HepG2 (cell line): ENCODE data around the gene WNT7A. TPM values are rescaled to one million over a fixed set of nuclear protein-coding genes. Genes with fewer than 3 reads are reported as not detected.
A peak's percentile ranks its signal among the peaks of the same experiment; 100 is the strongest.

Source experiments
- ATAC-seq: fragments of 200-7000 bp; cut with Tn5 transposase; 3 replicates; pipeline ENCODE4 v1.9.1; 2020; ENCODE audit warnings: mild to moderate bottlenecking, moderate library complexity
- BruUV-seq: library from RNA; stranded (reverse); fragments of 400-500 nt; replicated peaks from 2 replicates; lab custom pipeline; 2021; lab: Mats Ljungman, UMichigan
- CTCF ChIA-PET: fragments of 300-600 bp; formaldehyde crosslinking; extraction: SDS; loops from one replicate; lab custom pipeline; 2021; ENCODE audit warnings: low total read pairs, inconsistent platforms, low intra/inter-chr PET ratio; lab: Yijun Ruan, JAX
- POLR2A ChIA-PET: fragments of 350-600 bp; sonication (Branson Sonifier 250); formaldehyde crosslinking; loops from one replicate; lab custom pipeline; 2020; ENCODE audit warnings: antibody characterized with exemption, inconsistent platforms; lab: Yijun Ruan, JAX
- DNase-seq: peaks from one replicate; pipeline ENCODE4 v3.0.0-alpha.2; 2015; ENCODE audit warnings: low spot score
- FAIRE-seq: peaks from 3 replicates; lab custom pipeline; 2011; peaks lifted over from hg19 to GRCh38; lab: Jason Lieb, UNC
- H2AFZ ChIP-seq: one replicate; pipeline ENCODE4 v1.6.1; 2011; ENCODE audit warnings: low read length, inconsistent platforms
- H3K27ac ChIP-seq: fragments of 300-600 bp; 3 replicates; pipeline ENCODE4 v1.8.0; 2011; ENCODE audit warnings: mixed run types, mild to moderate bottlenecking, mixed read lengths, low read length, inconsistent platforms; ENCODE audit not compliant: insufficient read depth; ENCODE audit errors: extremely low read length
- H3K27me3 ChIP-seq, 2 experiments: fragments of 200-600 bp in 1 of 2; 2 replicates in 1 of 2; 3 replicates in 1 of 2; pipeline versions ENCODE4 v1.6.0 to v1.8.0; 2011; ENCODE audit warnings: low read length in 2 of 2, mild to moderate bottlenecking in 2 of 2, moderate library complexity in 2 of 2, inconsistent platforms in 1 of 2; ENCODE audit not compliant: insufficient read depth in 2 of 2, control insufficient read depth in 1 of 2
- H3K36me3 ChIP-seq, 2 experiments: fragments of 200-600 bp in 1 of 2; replicated peaks in 1 of 2; 2 replicates in 1 of 2; 3 replicates in 1 of 2; pipeline versions ENCODE4 v1.5.1 to v1.8.0; 2011; ENCODE audit warnings: low read length in 2 of 2, inconsistent platforms in 1 of 2; ENCODE audit not compliant: insufficient read depth in 2 of 2, control insufficient read depth in 1 of 2
- H3K4me1 ChIP-seq: 2 replicates; pipeline ENCODE4 v1.5.1; 2012; ENCODE audit warnings: low read length, inconsistent platforms; ENCODE audit not compliant: insufficient read depth
- H3K4me2 ChIP-seq: 2 replicates; pipeline ENCODE4 v1.6.0; 2011; ENCODE audit warnings: low read depth, low read length, inconsistent platforms
- H3K4me3 ChIP-seq, 3 experiments: fragments of 200-600 bp in 1 of 3; sonication (generic), shearing (Covaris generic) in 1 of 3; replicated peaks in 1 of 3; 2 replicates each; pipeline ENCODE4 v1.5.1; 2011 to 2016; ENCODE audit warnings: low read length in 3 of 3, inconsistent platforms in 2 of 3, low read depth in 2 of 3, mild to moderate bottlenecking in 2 of 3, control low read depth in 1 of 3, mixed read lengths in 1 of 3; ENCODE audit not compliant: insufficient read depth in 1 of 3
- H3K79me2 ChIP-seq: one replicate; pipeline ENCODE4 v1.6.1; 2011; ENCODE audit warnings: low read length, inconsistent platforms; ENCODE audit not compliant: insufficient read depth
- H3K9ac ChIP-seq: 2 replicates; pipeline ENCODE4 v1.6.0; 2011; ENCODE audit warnings: mild to moderate bottlenecking, low read depth, low read length, inconsistent platforms; ENCODE audit not compliant: insufficient read depth
- H3K9me3 ChIP-seq: 2 replicates; pipeline ENCODE4 v1.5.1; 2012; ENCODE audit warnings: mild to moderate bottlenecking, low read length
- H4K20me1 ChIP-seq: 2 replicates; pipeline ENCODE4 v1.6.0; 2011; ENCODE audit warnings: inconsistent platforms, mild to moderate bottlenecking, low read length, moderate library complexity; ENCODE audit not compliant: insufficient read depth
- MAFF ChIP-seq: IDR thresholded peaks from 2 replicates; pipeline ENCODE4 v1.6.1; 2011; ENCODE audit warnings: low read depth, low read length, improper control_type of control experiment
- MAFK ChIP-seq, 2 experiments: IDR thresholded peaks in 1 of 2; conservative IDR thresholded peaks in 1 of 2; 2 replicates each; pipeline ENCODE4 v1.6.1; 2011; ENCODE audit warnings: improper control_type of control experiment in 2 of 2, low read length in 2 of 2
- PHF20 ChIP-seq: sonication (generic); formaldehyde crosslinking; IDR thresholded peaks from 2 replicates; pipeline ENCODE4 v1.5.0; 2020; ENCODE audit warnings: mild to moderate bottlenecking, missing genetic modification reagents
- PRPF4 ChIP-seq: fragments of 200-400 bp; formaldehyde crosslinking; IDR thresholded peaks from 2 replicates; pipeline ENCODE4 v1.6.1; 2016; ENCODE audit warnings: low read length, low read depth; ENCODE audit not compliant: poor library complexity, severe bottlenecking
- TEAD2 ChIP-seq: sonication (generic); formaldehyde crosslinking; IDR thresholded peaks from 2 replicates; pipeline ENCODE4 v1.9.0; 2021; ENCODE audit warnings: missing genetic modification reagents
- ZNF180 ChIP-seq: sonication (generic); formaldehyde crosslinking; IDR thresholded peaks from 2 replicates; pipeline ENCODE4 v1.4.0; 2020; ENCODE audit warnings: low read depth, missing genetic modification reagents, borderline replicate concordance
- ZNF207 ChIP-seq: fragments of 450-650 bp; IDR thresholded peaks from 2 replicates; pipeline ENCODE4 v1.6.1; 2016; ENCODE audit warnings: antibody characterized with exemption, borderline replicate concordance
- ZNF546 ChIP-seq: sonication (generic); formaldehyde crosslinking; conservative IDR thresholded peaks from 2 replicates; pipeline ENCODE4 v1.8.1; 2023; ENCODE audit warnings: mild to moderate bottlenecking, missing genetic modification reagents
- ZNF749 ChIP-seq: sonication (generic); formaldehyde crosslinking; IDR thresholded peaks from 2 replicates; pipeline ENCODE4 v1.8.0; 2022; ENCODE audit warnings: mild to moderate bottlenecking, missing genetic modification reagents, moderate library complexity, borderline replicate concordance
- WGBS: methylation state at CpG from one replicate; pipeline ENCODE4 v1.1.6; 2017; ENCODE audit warnings: low lambda C conversion rate; 5-methylcytosine and 5-hydroxymethylcytosine counted together
- in situ Hi-C: cut with HindIII; loops from 2 replicates; pipeline ENCODE4 v1.10.0; 2017; ENCODE audit warnings: low pct_unique_long_range_greater_than_20kb; ENCODE audit not compliant: extremely low pct_ligation_motif_present
- intact Hi-C: fragments of 100-400 bp; cut with micrococcal nuclease; formaldehyde crosslinking; loops from one replicate; pipeline ENCODE4 v1.10.0; 2022; ENCODE audit not compliant: unreplicated experiment
- polyA plus RNA-seq, 8 experiments: library from polyadenylated mRNA; depleted of rRNA in 3 of 8; stranded (reverse) in 7 of 8; unstranded in 1 of 8; fragments of >200 nt; fragmentation: Illumina TruSeq in 4 of 8; extraction: Trizol in 4 of 8; gene quantifications; 2 replicates each; pipeline versions ENCODE4 v1.2.1 to v1.2.3, GENCODE V29; 2011 to 2016; ENCODE audit warnings: low read depth in 4 of 8, missing spikeins in 1 of 8, mixed read lengths in 1 of 8; ENCODE audit not compliant: insufficient read depth in 1 of 8
- total RNA-seq, 5 experiments: library from RNA; depleted of rRNA; stranded (reverse); fragments of >200 nt; fragmentation: Illumina TruSeq; extraction: Trizol; gene quantifications; 2 replicates each; pipeline ENCODE4 v1.2.3, GENCODE V29; 2016; ENCODE audit warnings: low read depth in 1 of 5
- TF ChIP-seq, protein P1 (sequence below): sonication (generic); formaldehyde crosslinking; IDR thresholded peaks from 2 replicates; pipeline ENCODE4 v1.4.0; 2020; ENCODE audit warnings: missing genetic modification reagents
- TF ChIP-seq, protein P2 (sequence below): sonication (generic); formaldehyde crosslinking; IDR thresholded peaks from 2 replicates; pipeline ENCODE4 v1.8.0; 2022; ENCODE audit warnings: mild to moderate bottlenecking, missing genetic modification reagents

Gene WNT7A
- total and polyA plus RNA-seq, 2 of the 13 experiments (the other 11 are each of a cell fraction or from before 2014, with no cell fraction given) = not detected

DNA sequence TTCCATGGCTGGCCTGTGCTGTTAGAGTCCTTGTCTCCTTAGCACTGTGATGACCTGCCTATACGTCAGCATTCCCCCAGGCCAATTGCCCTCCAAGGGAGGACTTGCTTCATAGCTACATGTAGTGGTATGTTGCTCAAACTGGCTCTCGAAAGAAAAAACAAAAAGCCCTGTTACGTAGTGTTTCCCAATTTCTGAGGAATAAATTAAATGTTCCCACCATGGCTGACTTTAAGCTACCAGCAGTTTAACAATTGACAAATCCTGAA, 54.6 kb downstream of the WNT7A start:
- Histone ChIP-seq H3K9me3 (no peaks in the 10 kb centered on the region), H3K36me3 (no peaks in the 10 kb centered on the region), H3K79me2 (no peaks in the 10 kb centered on the region), H2AFZ (no peak overlapping the region), H3K4me3 (no peak overlapping the region), H3K9ac (no peak overlapping the region), H3K27ac (no peak overlapping the region), H3K27me3 (peaks cover 3 to 41% of the 10 kb centered on the region in 2 experiments; a peak in 3 of 5 replicates), H3K4me1 (no peaks in the 10 kb centered on the region), H4K20me1 (no peaks in the 10 kb centered on the region), H3K4me2 (no peak overlapping the region)
- no peak for FAIRE-seq
- WGBS = 17% methylated on average over 3 of the region's 3 CpGs
- ChIA-PET POLR2A (no interaction called here), CTCF (no interaction called here)
- no peak for ATAC-seq
- intact Hi-C loops = no loop called here
- TF ChIP-seq, protein P1, sequence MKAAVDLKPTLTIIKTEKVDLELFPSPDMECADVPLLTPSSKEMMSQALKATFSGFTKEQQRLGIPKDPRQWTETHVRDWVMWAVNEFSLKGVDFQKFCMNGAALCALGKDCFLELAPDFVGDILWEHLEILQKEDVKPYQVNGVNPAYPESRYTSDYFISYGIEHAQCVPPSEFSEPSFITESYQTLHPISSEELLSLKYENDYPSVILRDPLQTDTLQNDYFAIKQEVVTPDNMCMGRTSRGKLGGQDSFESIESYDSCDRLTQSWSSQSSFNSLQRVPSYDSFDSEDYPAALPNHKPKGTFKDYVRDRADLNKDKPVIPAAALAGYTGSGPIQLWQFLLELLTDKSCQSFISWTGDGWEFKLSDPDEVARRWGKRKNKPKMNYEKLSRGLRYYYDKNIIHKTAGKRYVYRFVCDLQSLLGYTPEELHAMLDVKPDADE = no peak
- TF ChIP-seq PRPF4 = no peak
- TF ChIP-seq ZNF207 = no peak
- no peak for TF ChIP-seq PHF20 (CRISPR knock-in tag)
- no peak for TF ChIP-seq ZNF749 (CRISPR knock-in tag)
- in situ Hi-C loops = no loop called here
- DNase-seq = no peak
- no TSS peak for BruUV-seq

DNA sequence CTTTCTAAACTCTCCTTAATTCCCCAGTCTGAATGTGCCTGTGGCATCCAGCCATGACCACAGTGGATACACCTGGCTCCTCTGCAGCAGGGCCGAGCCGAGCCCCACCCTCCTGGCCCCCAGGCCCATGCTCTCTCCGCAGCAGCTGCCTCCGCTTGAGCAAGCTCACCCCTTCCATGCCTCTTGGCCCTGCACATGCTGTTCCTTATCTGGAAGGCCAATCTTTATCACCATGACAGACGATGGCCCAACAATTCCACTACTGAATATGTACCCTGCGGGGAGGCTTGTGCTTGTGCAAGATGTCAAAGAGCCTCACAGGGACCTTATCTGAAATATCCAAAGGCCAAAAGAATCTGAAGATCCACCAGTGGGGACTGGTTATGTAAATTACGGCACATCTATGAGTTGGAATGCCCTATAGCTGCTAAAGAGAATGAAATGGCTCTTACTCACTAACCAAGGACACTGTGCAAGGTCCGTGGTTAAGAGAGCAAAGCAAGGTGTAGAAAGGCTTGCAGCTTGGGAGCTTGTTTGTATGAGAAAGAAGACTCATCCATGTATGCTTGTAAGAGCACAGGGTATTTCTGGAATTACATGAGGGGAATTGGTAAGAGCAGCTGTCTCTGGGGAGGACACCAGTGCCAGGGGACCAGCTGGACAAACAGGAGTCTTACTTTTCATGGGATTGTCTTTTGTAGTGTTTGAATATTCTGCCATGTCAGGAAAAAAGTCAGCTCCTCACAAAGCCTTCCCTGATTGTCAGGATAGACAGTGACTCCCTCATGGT, 55.2 kb downstream of the WNT7A start:
- in situ Hi-C loops (no loop called here), intact Hi-C loops (no loop called here)
- DNase-seq = no peak
- ChIA-PET POLR2A (no interaction called here), CTCF (no interaction called here)
- no peak for FAIRE-seq
- Histone ChIP-seq H3K4me1 (no peaks in the 10 kb centered on the region), H3K79me2 (no peaks in the 10 kb centered on the region), H3K27me3 (peaks cover 3 to 37% of the 10 kb centered on the region in 2 experiments; a peak in 3 of 5 replicates), H3K27ac (no peak overlapping the region), H4K20me1 (no peaks in the 10 kb centered on the region), H3K4me3 (no peak overlapping the region), H2AFZ (no peak overlapping the region), H3K36me3 (no peaks in the 10 kb centered on the region), H3K9me3 (no peaks in the 10 kb centered on the region), H3K4me2 (no peak overlapping the region), H3K9ac (no peak overlapping the region)
- 14% methylated on average over 7 of the region's 8 CpGs for WGBS
- BruUV-seq = no TSS peak
- no peak for ATAC-seq
- TF ChIP-seq ZNF546 (CRISPR knock-in tag) = no peak
- no peak for TF ChIP-seq ZNF180 (CRISPR knock-in tag)
- TF ChIP-seq TEAD2 (CRISPR knock-in tag) = no peak
- peak in 1 of 2 experiments; percentile 68; a peak in 3 of 4 replicates for TF ChIP-seq MAFK (conservative IDR thresholded peaks at IDR 0.05 in 1 of 2, IDR thresholded peaks at IDR 0.05 in 1 of 2; ENCODE audit: low read length in 2 of 2)
- TF ChIP-seq, protein P2, sequence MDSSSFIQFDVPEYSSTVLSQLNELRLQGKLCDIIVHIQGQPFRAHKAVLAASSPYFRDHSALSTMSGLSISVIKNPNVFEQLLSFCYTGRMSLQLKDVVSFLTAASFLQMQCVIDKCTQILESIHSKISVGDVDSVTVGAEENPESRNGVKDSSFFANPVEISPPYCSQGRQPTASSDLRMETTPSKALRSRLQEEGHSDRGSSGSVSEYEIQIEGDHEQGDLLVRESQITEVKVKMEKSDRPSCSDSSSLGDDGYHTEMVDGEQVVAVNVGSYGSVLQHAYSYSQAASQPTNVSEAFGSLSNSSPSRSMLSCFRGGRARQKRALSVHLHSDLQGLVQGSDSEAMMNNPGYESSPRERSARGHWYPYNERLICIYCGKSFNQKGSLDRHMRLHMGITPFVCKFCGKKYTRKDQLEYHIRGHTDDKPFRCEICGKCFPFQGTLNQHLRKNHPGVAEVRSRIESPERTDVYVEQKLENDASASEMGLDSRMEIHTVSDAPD (CRISPR knock-in tag) = no peak
- no peak for TF ChIP-seq ZNF749 (CRISPR knock-in tag)
- peak; percentile 47 for TF ChIP-seq MAFF
